HepG2 (cell line): ENCODE data around the gene NRBP1. TPM values are rescaled to one million over a fixed set of nuclear protein-coding genes. Genes with fewer than 3 reads are reported as not detected.

ENCODE experiments used
- AGO2 ChIP-seq: fragments of 200-400 bp; formaldehyde crosslinking; optimal IDR thresholded peaks from 2 replicates; pipeline ENCODE3; 2017; ENCODE audit warnings: mild to moderate bottlenecking, low read depth, low read length, moderate library complexity
- CEBPG ChIP-seq: IDR thresholded peaks from 2 replicates; pipeline ENCODE4 v1.6.1; 2016
- CREB1 ChIP-seq, 2 experiments: fragments of 450-650 bp in 1 of 2; IDR thresholded peaks; 2 replicates each; pipeline ENCODE4 v1.6.1; 2016 to 2017; ENCODE audit warnings: control low read depth in 1 of 2, mild to moderate bottlenecking in 1 of 2, missing compliant biosample characterization in 1 of 2, missing genetic modification characterization in 1 of 2
- ELF4 ChIP-seq: sonication (generic); formaldehyde crosslinking; IDR thresholded peaks from 2 replicates; pipeline ENCODE4 v1.5.0; 2020; ENCODE audit warnings: missing genetic modification reagents, mild to moderate bottlenecking, moderate library complexity, borderline replicate concordance
- EP300 ChIP-seq, 3 experiments: sonication (generic) in 1 of 3; formaldehyde crosslinking in 1 of 3; IDR thresholded peaks; 2 replicates each; pipeline versions ENCODE4 v1.5.1 to v1.6.1; 2011 to 2020; ENCODE audit warnings: low read depth in 2 of 3, low read length in 2 of 3, borderline replicate concordance in 1 of 3, improper control_type of control experiment in 1 of 3, mild to moderate bottlenecking in 1 of 3, missing genetic modification reagents in 1 of 3, moderate library complexity in 1 of 3
- FOXK1 ChIP-seq: sonication (generic); formaldehyde crosslinking; IDR thresholded peaks from 2 replicates; pipeline ENCODE4 v1.4.0; 2020; ENCODE audit warnings: low read depth, missing genetic modification reagents, borderline replicate concordance
- MIER3 ChIP-seq: IDR thresholded peaks from 2 replicates; pipeline ENCODE4 v1.6.1; 2016; ENCODE audit warnings: missing compliant biosample characterization, borderline replicate concordance
- NFRKB ChIP-seq: fragments of 450-650 bp; IDR thresholded peaks from 2 replicates; pipeline ENCODE4 v1.6.1; 2017
- SETDB1 ChIP-seq: sonication (generic); formaldehyde crosslinking; IDR thresholded peaks from 2 replicates; pipeline ENCODE4 v1.5.1; 2020; ENCODE audit warnings: missing genetic modification reagents, mild to moderate bottlenecking, borderline replicate concordance
- SMAD1 ChIP-seq: sonication (generic); formaldehyde crosslinking; IDR thresholded peaks from 2 replicates; pipeline ENCODE4 v1.4.0; 2020; ENCODE audit warnings: missing genetic modification reagents, low read depth, mild to moderate bottlenecking, borderline replicate concordance
- SRSF1 ChIP-seq: fragments of 200-400 bp; formaldehyde crosslinking; optimal IDR thresholded peaks from 2 replicates; pipeline ENCODE3; 2017; ENCODE audit warnings: mild to moderate bottlenecking, low read depth, low read length, moderate library complexity
- THAP11 ChIP-seq: IDR thresholded peaks from 2 replicates; pipeline ENCODE4 v1.6.1; 2016; ENCODE audit warnings: missing biosample characterization, missing genetic modification reagents
- TP53 ChIP-seq: sonication (generic); formaldehyde crosslinking; conservative IDR thresholded peaks from 2 replicates; pipeline ENCODE4 v1.4.0; 2020; ENCODE audit warnings: missing genetic modification reagents
- ZNF251 ChIP-seq: sonication (generic); formaldehyde crosslinking; IDR thresholded peaks from 2 replicates; pipeline ENCODE4 v1.9.0; 2021; ENCODE audit warnings: mild to moderate bottlenecking, missing genetic modification reagents
- ZNF326 ChIP-seq: sonication (generic); formaldehyde crosslinking; IDR thresholded peaks from 2 replicates; pipeline ENCODE4 v1.4.0; 2020; ENCODE audit warnings: missing genetic modification reagents, borderline replicate concordance
- ZNF354B ChIP-seq: sonication (generic); formaldehyde crosslinking; IDR thresholded peaks from 2 replicates; pipeline ENCODE4 v1.8.0; 2022; ENCODE audit warnings: mild to moderate bottlenecking, missing genetic modification reagents
- polyA plus RNA-seq, 8 experiments: library from polyadenylated mRNA; depleted of rRNA in 3 of 8; stranded (reverse) in 7 of 8; unstranded in 1 of 8; fragments of >200 nt; fragmentation: Illumina TruSeq in 4 of 8; extraction: Trizol in 4 of 8; gene quantifications; 2 replicates each; pipeline versions ENCODE4 v1.2.1 to v1.2.3, GENCODE V29; 2011 to 2016; ENCODE audit warnings: low read depth in 4 of 8, missing spikeins in 1 of 8, mixed read lengths in 1 of 8; ENCODE audit not compliant: insufficient read depth in 1 of 8
- total RNA-seq, 5 experiments: library from RNA; depleted of rRNA; stranded (reverse); fragments of >200 nt; fragmentation: Illumina TruSeq; extraction: Trizol; gene quantifications; 2 replicates each; pipeline ENCODE4 v1.2.3, GENCODE V29; 2016; ENCODE audit warnings: low read depth in 1 of 5
- TF ChIP-seq, protein P1 (sequence below), 2 experiments: sonication (generic) in 1 of 2; formaldehyde crosslinking in 1 of 2; IDR thresholded peaks; 2 replicates each; pipeline versions ENCODE4 v1.5.1 to v1.6.1; 2011 to 2020; ENCODE audit warnings: borderline replicate concordance in 1 of 2, low read depth in 1 of 2, low read length in 1 of 2, mild to moderate bottlenecking in 1 of 2, missing genetic modification reagents in 1 of 2, moderate library complexity in 1 of 2
- TF ChIP-seq, protein P2 (sequence below): sonication (generic); formaldehyde crosslinking; IDR thresholded peaks from 2 replicates; pipeline ENCODE4 v1.4.0; 2020; ENCODE audit warnings: mild to moderate bottlenecking, missing genetic modification reagents
- TF ChIP-seq, protein P3 (sequence below): sonication (generic); formaldehyde crosslinking; IDR thresholded peaks from 2 replicates; pipeline ENCODE4 v1.4.0; 2020; ENCODE audit warnings: mild to moderate bottlenecking, missing genetic modification reagents

NRBP1 gene
- total and polyA plus RNA-seq, 2 of the 13 experiments (the other 11 are each of a cell fraction or from before 2014, with no cell fraction given) = 165 to 240 TPM

DNA sequence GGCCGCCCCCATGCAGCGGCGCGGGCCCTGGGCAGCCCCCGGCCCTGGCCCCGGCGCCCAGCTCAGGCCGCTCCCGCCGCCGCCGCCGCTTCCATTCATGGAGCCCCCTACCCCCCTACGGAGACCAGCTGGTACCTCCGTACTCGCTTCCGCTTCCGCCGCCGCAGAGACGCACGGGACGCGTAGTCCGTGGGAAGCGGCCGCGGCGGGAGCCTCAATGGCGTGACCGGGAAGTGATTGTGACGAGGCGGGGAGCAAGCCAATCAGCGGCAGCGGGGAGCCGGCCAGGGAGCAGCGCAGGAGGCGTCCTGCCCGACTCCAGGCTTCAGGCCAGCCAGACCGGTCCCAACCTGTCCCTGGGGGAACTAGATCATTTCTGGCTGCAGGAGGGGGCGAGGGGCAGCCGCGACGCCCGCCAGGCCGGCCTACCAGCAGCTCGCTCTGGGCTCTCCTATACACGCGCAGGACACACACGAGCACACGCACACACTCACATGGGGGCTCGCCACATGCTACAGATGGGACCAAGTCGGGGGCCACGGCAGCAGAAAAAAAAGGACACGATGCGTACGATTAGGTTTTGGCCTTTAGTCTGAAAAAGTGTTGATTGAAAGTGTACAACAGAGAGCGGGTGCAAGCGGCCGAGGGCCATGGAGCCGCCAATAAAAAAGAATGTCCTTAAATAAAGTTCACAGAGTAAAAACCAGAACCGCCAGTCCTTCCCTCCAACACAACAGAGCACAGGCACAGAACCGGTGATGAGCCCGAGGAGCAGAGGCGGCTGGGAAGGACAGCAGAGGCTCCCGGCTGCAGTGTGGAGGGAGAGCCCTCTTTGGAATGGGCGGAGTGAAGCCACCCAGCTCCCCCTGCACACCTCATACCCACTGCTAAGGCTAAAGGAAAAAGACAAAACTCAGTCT, 47.5 kb upstream of the NRBP1 start, which contains the start of gene ZNF513 (continued):
- TF ChIP-seq, protein P1, sequence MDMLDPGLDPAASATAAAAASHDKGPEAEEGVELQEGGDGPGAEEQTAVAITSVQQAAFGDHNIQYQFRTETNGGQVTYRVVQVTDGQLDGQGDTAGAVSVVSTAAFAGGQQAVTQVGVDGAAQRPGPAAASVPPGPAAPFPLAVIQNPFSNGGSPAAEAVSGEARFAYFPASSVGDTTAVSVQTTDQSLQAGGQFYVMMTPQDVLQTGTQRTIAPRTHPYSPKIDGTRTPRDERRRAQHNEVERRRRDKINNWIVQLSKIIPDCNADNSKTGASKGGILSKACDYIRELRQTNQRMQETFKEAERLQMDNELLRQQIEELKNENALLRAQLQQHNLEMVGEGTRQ (IDR thresholded peaks at IDR 0.05; ENCODE audit: low read depth, low read length) = no peak
- TF ChIP-seq, protein P1 (CRISPR knock-in tag; IDR thresholded peaks at IDR 0.05; ENCODE audit: borderline replicate concordance) = no peak
- TF ChIP-seq SMAD1 (0 out of 2 replicates have a peak, but pooled peaks have one; percentile 35), CREB1 (IDR thresholded peaks at IDR 0.05) (peak; percentile 65), CREB1 (CRISPR knock-in tag; IDR thresholded peaks at IDR 0.05) (peak; percentile 89), ZNF326 (CRISPR knock-in tag) (no peak), THAP11 (CRISPR knock-in tag) (peak; percentile 97), NFRKB (no peak), SRSF1 (peak; percentile 79), SETDB1 (CRISPR knock-in tag) (no peak), EP300 (IDR thresholded peaks at IDR 0.05; ENCODE audit: low read depth in 2 of 2, low read length in 2 of 2) (0 out of 4 replicates have a peak, but pooled peaks of 1 of the 2 experiments have one; percentile 5), EP300 (CRISPR knock-in tag; IDR thresholded peaks at IDR 0.05; ENCODE audit: borderline replicate concordance) (no peak), TP53 (no peak), ZNF251 (CRISPR knock-in tag) (no peak), AGO2 (peak; percentile 99), ELF4 (CRISPR knock-in tag) (no peak), ZNF354B (CRISPR knock-in tag) (no peak), FOXK1 (peak; percentile 40; the same call in 1 of the 2 replicates), CEBPG (no peak), MIER3 (no peak)
- TF ChIP-seq, protein P2, sequence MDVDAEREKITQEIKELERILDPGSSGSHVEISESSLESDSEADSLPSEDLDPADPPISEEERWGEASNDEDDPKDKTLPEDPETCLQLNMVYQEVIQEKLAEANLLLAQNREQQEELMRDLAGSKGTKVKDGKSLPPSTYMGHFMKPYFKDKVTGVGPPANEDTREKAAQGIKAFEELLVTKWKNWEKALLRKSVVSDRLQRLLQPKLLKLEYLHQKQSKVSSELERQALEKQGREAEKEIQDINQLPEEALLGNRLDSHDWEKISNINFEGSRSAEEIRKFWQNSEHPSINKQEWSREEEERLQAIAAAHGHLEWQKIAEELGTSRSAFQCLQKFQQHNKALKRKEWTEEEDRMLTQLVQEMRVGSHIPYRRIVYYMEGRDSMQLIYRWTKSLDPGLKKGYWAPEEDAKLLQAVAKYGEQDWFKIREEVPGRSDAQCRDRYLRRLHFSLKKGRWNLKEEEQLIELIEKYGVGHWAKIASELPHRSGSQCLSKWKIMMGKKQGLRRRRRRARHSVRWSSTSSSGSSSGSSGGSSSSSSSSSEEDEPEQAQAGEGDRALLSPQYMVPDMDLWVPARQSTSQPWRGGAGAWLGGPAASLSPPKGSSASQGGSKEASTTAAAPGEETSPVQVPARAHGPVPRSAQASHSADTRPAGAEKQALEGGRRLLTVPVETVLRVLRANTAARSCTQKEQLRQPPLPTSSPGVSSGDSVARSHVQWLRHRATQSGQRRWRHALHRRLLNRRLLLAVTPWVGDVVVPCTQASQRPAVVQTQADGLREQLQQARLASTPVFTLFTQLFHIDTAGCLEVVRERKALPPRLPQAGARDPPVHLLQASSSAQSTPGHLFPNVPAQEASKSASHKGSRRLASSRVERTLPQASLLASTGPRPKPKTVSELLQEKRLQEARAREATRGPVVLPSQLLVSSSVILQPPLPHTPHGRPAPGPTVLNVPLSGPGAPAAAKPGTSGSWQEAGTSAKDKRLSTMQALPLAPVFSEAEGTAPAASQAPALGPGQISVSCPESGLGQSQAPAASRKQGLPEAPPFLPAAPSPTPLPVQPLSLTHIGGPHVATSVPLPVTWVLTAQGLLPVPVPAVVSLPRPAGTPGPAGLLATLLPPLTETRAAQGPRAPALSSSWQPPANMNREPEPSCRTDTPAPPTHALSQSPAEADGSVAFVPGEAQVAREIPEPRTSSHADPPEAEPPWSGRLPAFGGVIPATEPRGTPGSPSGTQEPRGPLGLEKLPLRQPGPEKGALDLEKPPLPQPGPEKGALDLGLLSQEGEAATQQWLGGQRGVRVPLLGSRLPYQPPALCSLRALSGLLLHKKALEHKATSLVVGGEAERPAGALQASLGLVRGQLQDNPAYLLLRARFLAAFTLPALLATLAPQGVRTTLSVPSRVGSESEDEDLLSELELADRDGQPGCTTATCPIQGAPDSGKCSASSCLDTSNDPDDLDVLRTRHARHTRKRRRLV (CRISPR knock-in tag) = 0 out of 2 replicates have a peak, but pooled peaks have one; percentile 47
- TF ChIP-seq, protein P3, sequence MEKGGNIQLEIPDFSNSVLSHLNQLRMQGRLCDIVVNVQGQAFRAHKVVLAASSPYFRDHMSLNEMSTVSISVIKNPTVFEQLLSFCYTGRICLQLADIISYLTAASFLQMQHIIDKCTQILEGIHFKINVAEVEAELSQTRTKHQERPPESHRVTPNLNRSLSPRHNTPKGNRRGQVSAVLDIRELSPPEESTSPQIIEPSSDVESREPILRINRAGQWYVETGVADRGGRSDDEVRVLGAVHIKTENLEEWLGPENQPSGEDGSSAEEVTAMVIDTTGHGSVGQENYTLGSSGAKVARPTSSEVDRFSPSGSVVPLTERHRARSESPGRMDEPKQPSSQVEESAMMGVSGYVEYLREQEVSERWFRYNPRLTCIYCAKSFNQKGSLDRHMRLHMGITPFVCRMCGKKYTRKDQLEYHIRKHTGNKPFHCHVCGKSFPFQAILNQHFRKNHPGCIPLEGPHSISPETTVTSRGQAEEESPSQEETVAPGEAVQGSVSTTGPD = 0 out of 2 replicates have a peak, but pooled peaks have one; percentile 19
